ENCODE data around the gene A3GALT2. TPM values are rescaled to one million over a fixed set of nuclear protein-coding genes. Genes with fewer than 3 reads are reported as not detected.

Gene A3GALT2
- total RNA-seq, 1 donor from 2014 or later: not detected

DNA sequence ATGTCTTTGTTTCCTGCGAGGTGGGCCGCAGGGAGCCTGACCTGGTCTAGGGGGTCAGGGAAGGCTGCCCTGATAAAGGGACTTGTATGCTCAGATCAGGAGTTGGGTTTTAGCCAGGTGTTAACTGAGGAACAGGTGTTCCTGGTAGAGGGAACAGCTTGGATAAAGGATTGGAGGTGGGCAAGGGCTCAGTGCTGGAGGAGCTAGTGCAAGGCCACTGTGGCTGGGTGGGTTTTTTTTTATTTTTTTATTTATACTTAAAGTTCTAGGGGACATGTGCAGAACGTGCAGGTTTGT is 31.1 kb downstream of the A3GALT2 start:
- Histone ChIP-seq H3K27me3 (ENCODE audit: control insufficient read depth in 3 of 3, insufficient read depth in 3 of 3, low read length in 3 of 3) (no peaks in the 10 kb centered on the region), H3K9me3 (ENCODE audit: control insufficient read depth in 3 of 3, low read length in 3 of 3) (no peaks in the 10 kb centered on the region), H3K4me1 (ENCODE audit: control insufficient read depth in 3 of 3, insufficient read depth in 3 of 3, low read length in 3 of 3) (peaks cover 6 to 14% (median 8%) of the 10 kb centered on the region in 3 donors), H3K4me3 (ENCODE audit: low read length in 3 of 3) (no peak overlapping the region), H3K27ac (ENCODE audit: low read depth, low read length) (no peak overlapping the region), H3K36me3 (ENCODE audit: control insufficient read depth in 3 of 3, insufficient read depth in 3 of 3, low read length in 3 of 3) (peaks cover 4 to 19% (median 8%) of the 10 kb centered on the region in 3 donors), H3K9ac (ENCODE audit: low read depth in 1 of 3, low read length in 3 of 3) (no peak overlapping the region)

DNA sequence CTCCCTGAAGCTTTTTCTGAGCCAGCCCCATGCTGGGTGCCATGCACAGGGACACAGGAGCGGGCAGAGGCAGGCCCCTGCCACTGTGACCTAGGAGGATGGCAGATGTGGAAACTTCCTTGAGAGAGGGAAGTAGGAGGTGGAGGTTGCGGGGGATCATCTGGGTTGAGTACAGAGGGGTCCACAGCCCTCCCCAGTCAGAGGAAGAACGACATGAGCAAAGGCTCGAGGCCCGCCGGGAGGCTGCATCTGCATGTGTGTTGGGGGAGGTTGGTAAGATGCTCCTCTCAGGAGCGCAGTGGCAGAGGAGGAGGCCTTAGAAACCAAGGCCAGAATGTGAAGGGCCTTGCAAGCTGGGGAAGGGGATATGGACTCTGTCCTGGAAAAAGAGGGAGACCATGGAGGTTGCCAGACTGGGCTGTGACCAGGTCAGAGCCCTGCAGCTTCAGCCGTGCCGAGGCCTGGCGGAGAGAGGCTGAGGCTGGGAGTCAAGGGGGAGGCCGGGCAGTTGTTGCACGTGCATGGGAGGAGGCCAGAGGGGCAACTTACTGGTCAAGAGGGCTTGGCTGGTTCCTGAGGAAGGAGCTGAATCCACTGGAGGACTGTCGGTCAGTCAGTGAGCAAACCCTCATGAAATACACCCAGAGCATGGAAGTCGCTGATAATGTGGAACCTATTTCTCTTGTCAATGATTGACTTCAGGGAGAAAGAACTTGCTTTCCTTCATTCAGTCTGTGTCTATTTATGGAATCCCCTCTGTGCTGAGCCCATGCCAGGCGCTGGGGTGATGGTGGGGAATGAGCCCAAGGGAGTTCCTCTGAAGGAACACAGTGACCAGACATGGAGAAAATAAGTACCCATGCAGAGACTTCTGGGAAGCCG is 31.7 kb downstream of the A3GALT2 start:
- Histone ChIP-seq H3K27ac (ENCODE audit: low read depth, low read length) (no peak overlapping the region), H3K9ac (ENCODE audit: low read depth in 1 of 3, low read length in 3 of 3) (peak overlapping the region in 2 of 3 donors; percentile 16 to 43), H3K36me3 (ENCODE audit: control insufficient read depth in 3 of 3, insufficient read depth in 3 of 3, low read length in 3 of 3) (peaks cover 2 to 13% (median 11%) of the 10 kb centered on the region in 3 donors), H3K4me1 (ENCODE audit: control insufficient read depth in 3 of 3, insufficient read depth in 3 of 3, low read length in 3 of 3) (peaks cover 6 to 14% (median 8%) of the 10 kb centered on the region in 3 donors), H3K9me3 (ENCODE audit: control insufficient read depth in 3 of 3, low read length in 3 of 3) (no peaks in the 10 kb centered on the region), H3K27me3 (ENCODE audit: control insufficient read depth in 3 of 3, insufficient read depth in 3 of 3, low read length in 3 of 3) (no peaks in the 10 kb centered on the region), H3K4me3 (ENCODE audit: low read length in 3 of 3) (no peak overlapping the region)

DNA sequence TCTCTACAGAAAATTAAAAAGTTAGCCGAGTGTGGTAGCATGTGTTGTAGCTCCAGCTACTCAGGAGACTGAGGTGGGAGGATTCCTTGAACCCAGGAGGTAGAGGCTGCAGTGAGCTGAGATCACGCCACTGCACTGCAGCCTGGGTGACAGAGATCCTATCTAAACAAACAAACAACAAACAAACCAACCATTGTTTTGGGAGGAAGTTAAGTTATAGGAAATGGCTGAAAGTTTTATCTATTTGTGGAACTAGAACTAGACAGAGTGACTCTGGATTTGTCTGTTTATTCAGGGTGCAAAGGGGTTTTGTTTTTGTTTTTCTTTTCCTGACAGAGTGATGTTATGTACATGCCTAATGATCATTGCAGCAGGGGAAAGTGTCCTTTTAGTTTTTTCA is 33.6 kb downstream of the A3GALT2 start:
- no peaks in the 10 kb centered on the region for H3K9me3 ChIP-seq (ENCODE audit: control insufficient read depth in 3 of 3, low read length in 3 of 3)
- H3K27me3 ChIP-seq (ENCODE audit: control insufficient read depth in 3 of 3, insufficient read depth in 3 of 3, low read length in 3 of 3): no peaks in the 10 kb centered on the region
- no peak overlapping the region for H3K4me3 ChIP-seq (ENCODE audit: low read length in 3 of 3)
- peaks cover 6 to 13% (median 8%) of the 10 kb centered on the region in 3 donors for H3K4me1 ChIP-seq (ENCODE audit: control insufficient read depth in 3 of 3, insufficient read depth in 3 of 3, low read length in 3 of 3)
- H3K9ac ChIP-seq (ENCODE audit: low read depth in 1 of 3, low read length in 3 of 3): no peak overlapping the region
- H3K27ac ChIP-seq (ENCODE audit: low read depth, low read length): no peak overlapping the region
- H3K36me3 ChIP-seq (ENCODE audit: control insufficient read depth in 3 of 3, insufficient read depth in 3 of 3, low read length in 3 of 3): peaks cover 2 to 11% (median 4%) of the 10 kb centered on the region in 3 donors

DNA sequence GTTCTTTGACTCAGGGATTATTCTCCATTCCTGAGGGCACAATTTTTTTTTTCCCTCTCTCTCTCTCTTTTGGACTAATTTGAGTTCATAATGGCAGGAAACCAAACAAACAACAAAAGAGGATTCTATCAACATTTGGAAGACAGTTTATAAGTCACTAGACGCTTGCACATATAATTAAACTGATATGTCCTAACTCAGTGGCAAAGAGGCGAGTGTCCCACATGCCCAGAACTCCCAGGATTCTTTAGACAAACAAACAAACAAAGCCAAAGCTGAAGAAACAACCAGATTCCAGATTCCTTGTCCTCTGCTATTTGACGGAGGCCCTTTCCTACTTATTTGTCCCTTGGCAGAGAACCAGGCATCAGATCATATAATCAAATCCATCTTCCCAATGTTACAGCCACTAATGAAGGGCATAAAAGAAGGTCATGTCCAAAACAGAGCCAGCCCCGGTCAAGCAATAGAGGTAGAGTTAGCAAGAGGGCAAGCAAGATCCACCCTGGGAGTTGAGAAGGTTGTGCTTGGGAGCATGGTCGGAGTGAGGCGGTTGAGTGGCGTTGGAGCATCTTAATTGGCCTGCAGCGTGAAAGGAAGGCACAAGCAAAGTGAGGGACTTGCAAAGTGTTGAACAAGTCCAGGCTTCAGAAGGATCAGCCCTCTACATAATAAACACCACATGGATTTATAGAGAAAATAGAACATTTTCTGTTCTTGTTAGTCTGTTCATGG is 34.3 kb downstream of the A3GALT2 start:
- peaks cover 6 to 13% (median 8%) of the 10 kb centered on the region in 3 donors for H3K4me1 ChIP-seq (ENCODE audit: control insufficient read depth in 3 of 3, insufficient read depth in 3 of 3, low read length in 3 of 3)
- no peak overlapping the region for H3K9ac ChIP-seq (ENCODE audit: low read depth in 1 of 3, low read length in 3 of 3)
- H3K27ac ChIP-seq (ENCODE audit: low read depth, low read length): no peak overlapping the region
- peaks cover 9 to 16% (median 11%) of the 10 kb centered on the region in 3 donors for H3K36me3 ChIP-seq (ENCODE audit: control insufficient read depth in 3 of 3, insufficient read depth in 3 of 3, low read length in 3 of 3)
- no peak overlapping the region for H3K4me3 ChIP-seq (ENCODE audit: low read length in 3 of 3)
- no peaks in the 10 kb centered on the region for H3K27me3 ChIP-seq (ENCODE audit: control insufficient read depth in 3 of 3, insufficient read depth in 3 of 3, low read length in 3 of 3)
- H3K9me3 ChIP-seq (ENCODE audit: control insufficient read depth in 3 of 3, low read length in 3 of 3): no peaks in the 10 kb centered on the region

DNA sequence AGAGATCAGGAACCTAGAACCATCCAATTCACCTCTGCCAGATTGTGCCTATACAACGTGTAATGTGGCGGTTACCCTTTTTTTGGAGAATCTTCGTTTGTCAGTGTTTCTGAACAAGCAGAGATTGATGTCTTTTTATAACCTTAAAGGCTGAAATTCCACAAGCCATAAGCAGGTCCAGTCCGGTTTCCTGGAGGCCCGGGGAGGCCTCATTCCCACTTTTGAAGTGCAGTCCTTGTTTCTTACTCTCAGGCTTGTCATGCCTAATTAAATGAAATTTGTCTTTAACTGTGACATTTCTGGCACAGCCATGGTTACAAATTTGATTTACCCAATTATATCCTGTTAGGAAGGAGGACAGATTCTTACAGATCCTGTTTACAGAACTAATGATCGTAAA is 36.8 kb downstream of the A3GALT2 start:
- Histone ChIP-seq H3K27ac (ENCODE audit: low read depth, low read length) (no peak overlapping the region), H3K36me3 (ENCODE audit: control insufficient read depth in 3 of 3, insufficient read depth in 3 of 3, low read length in 3 of 3) (peaks cover 21 to 27% (median 24%) of the 10 kb centered on the region in 3 donors)

DNA sequence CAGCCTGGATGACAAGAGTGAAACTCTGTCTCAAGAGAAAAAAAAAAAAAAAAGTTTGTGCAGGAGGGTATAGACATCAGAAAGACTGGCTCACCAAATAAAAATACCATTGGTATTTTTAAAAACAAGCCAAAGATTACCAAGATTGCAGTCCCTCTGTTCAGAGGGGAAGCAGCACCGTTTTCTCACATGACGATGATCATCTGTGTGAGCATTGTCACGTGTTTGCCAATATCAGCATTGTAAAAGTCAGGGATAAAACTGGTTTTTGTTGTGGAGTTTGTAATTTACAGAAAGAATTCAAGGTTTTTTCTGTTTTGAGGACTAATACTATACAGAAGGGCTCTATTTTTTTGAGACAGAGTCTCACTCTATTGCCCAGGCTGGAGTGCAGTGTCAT is 38.1 kb downstream of the A3GALT2 start:
- H3K9ac ChIP-seq (ENCODE audit: low read depth in 1 of 3, low read length in 3 of 3): no peak overlapping the region
- H3K9me3 ChIP-seq (ENCODE audit: control insufficient read depth in 3 of 3, low read length in 3 of 3): no peaks in the 10 kb centered on the region
- no peaks in the 10 kb centered on the region for H3K27me3 ChIP-seq (ENCODE audit: control insufficient read depth in 3 of 3, insufficient read depth in 3 of 3, low read length in 3 of 3)
- H3K4me1 ChIP-seq (ENCODE audit: control insufficient read depth in 3 of 3, insufficient read depth in 3 of 3, low read length in 3 of 3): no peaks in the 10 kb centered on the region
- no peak overlapping the region for H3K4me3 ChIP-seq (ENCODE audit: low read length in 3 of 3)
- H3K27ac ChIP-seq (ENCODE audit: low read depth, low read length): no peak overlapping the region
- H3K36me3 ChIP-seq (ENCODE audit: control insufficient read depth in 3 of 3, insufficient read depth in 3 of 3, low read length in 3 of 3): peaks cover 21 to 33% (median 23%) of the 10 kb centered on the region in 3 donors

More for the DNA sequence above, 36.8 kb downstream of the A3GALT2 start:
- peaks cover 0 to 6% (median 1%) of the 10 kb centered on the region in 3 donors for H3K4me1 ChIP-seq (ENCODE audit: control insufficient read depth in 3 of 3, insufficient read depth in 3 of 3, low read length in 3 of 3)
- no peak overlapping the region for H3K9ac ChIP-seq (ENCODE audit: low read depth in 1 of 3, low read length in 3 of 3)
- H3K27me3 ChIP-seq (ENCODE audit: control insufficient read depth in 3 of 3, insufficient read depth in 3 of 3, low read length in 3 of 3): no peaks in the 10 kb centered on the region
- H3K4me3 ChIP-seq (ENCODE audit: low read length in 3 of 3): no peak overlapping the region
- no peaks in the 10 kb centered on the region for H3K9me3 ChIP-seq (ENCODE audit: control insufficient read depth in 3 of 3, low read length in 3 of 3)

DNA sequence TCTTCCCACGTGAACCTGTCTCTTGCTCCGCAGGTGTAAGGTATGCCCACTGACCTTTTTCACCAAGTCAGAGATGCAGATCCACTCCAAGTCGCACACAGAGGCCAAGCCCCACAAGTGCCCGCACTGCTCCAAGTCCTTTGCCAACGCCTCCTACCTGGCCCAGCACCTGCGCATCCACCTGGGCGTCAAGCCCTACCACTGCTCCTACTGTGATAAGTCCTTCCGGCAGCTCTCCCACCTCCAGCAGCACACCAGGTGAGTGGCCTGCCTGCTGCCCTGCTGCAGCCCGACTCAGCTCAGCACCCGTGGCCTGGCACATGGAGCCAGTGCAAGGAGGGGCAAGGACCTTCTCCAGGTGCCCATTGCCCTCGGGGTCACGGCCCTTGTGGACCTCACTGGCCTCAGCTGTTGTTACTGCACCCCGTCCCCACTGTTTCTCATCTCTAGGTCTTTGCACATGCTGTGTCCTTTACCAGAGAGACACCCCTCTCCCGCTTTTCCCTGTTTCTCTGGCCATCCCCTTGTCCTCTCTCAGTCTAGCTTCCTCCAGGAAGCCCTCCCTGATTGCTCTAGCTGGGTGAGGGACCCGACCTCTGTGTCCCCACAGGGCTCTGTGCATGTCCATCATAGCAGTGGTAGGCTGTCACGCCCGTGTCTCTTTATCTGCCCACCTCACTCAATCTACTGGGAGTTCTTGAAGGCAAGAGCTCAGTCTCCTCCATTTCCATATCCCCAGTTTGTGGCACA is 39.2 kb downstream of the A3GALT2 start:
- H3K9ac ChIP-seq (ENCODE audit: low read depth in 1 of 3, low read length in 3 of 3): no peak overlapping the region
- H3K27me3 ChIP-seq (ENCODE audit: control insufficient read depth in 3 of 3, insufficient read depth in 3 of 3, low read length in 3 of 3): no peaks in the 10 kb centered on the region
- H3K27ac ChIP-seq (ENCODE audit: low read depth, low read length): no peak overlapping the region
- H3K4me3 ChIP-seq (ENCODE audit: low read length in 3 of 3): no peak overlapping the region
- H3K4me1 ChIP-seq (ENCODE audit: control insufficient read depth in 3 of 3, insufficient read depth in 3 of 3, low read length in 3 of 3): no peaks in the 10 kb centered on the region
- no peaks in the 10 kb centered on the region for H3K9me3 ChIP-seq (ENCODE audit: control insufficient read depth in 3 of 3, low read length in 3 of 3)
- peaks cover 25 to 41% (median 33%) of the 10 kb centered on the region in 3 donors for H3K36me3 ChIP-seq (ENCODE audit: control insufficient read depth in 3 of 3, insufficient read depth in 3 of 3, low read length in 3 of 3)

DNA sequence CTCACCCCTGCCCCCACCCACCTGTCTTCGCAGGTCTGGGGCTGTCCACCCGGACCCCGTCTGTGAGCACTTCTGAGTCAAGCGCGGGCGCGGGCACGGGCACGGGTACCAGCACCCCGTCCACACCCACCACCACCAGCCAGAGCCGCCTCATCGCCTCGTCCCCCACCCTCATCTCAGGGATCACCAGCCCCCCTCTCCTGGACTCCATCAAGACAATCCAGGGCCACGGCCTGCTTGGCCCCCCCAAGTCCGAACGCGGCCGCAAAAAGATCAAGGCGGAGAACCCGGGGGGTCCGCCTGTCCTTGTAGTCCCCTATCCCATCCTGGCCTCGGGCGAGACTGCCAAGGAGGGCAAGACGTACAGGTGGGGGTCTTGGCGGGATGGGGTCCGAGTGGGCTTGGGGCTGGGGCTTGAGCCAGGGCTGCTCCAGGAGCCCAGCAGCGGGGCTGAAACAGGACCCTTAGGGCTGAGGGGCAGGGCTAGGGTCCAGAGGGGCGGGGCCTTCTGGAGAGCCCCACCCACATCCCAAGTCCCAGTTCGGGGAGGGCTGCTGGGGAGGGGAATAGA is 40.7 kb downstream of the A3GALT2 start:
- Histone ChIP-seq H3K36me3 (ENCODE audit: control insufficient read depth in 3 of 3, insufficient read depth in 3 of 3, low read length in 3 of 3) (peaks cover 25 to 46% (median 34%) of the 10 kb centered on the region in 3 donors), H3K4me3 (ENCODE audit: low read length in 3 of 3) (no peak overlapping the region), H3K4me1 (ENCODE audit: control insufficient read depth in 3 of 3, insufficient read depth in 3 of 3, low read length in 3 of 3) (no peaks in the 10 kb centered on the region), H3K9ac (ENCODE audit: low read depth in 1 of 3, low read length in 3 of 3) (no peak overlapping the region), H3K27me3 (ENCODE audit: control insufficient read depth in 3 of 3, insufficient read depth in 3 of 3, low read length in 3 of 3) (no peaks in the 10 kb centered on the region), H3K27ac (ENCODE audit: low read depth, low read length) (no peak overlapping the region), H3K9me3 (ENCODE audit: control insufficient read depth in 3 of 3, low read length in 3 of 3) (no peaks in the 10 kb centered on the region)

DNA sequence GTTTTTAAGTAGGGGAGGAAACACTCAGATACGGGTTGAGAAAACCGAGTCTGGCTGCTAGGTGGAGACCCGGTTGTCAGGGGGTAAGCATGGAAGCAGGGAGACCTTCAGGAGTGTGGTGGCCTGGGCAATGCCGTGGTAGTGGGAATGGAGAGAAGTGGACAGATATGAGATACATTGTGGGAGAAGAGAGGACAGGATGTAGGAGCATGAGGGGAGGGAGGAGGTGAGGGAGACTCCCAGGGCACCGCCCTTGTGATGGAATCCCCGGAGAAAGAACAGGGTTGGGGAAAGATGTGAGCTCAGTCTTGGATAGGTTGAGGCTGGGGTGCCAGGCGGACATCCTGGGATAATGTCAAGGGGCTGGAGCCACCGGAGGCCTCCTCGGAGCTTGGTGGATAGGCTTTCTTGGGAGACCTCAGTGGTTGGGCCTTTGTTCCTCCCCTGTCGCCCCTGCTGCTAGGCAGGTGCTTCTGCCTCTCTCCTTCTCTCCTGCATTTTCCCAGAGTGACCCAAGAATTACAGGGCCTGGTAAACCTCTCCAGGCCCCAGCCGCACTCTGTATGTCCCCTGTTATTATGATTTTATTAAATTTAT is 43.3 kb downstream of the A3GALT2 start:
- peaks cover 23 to 44% (median 35%) of the 10 kb centered on the region in 3 donors for H3K36me3 ChIP-seq (ENCODE audit: control insufficient read depth in 3 of 3, insufficient read depth in 3 of 3, low read length in 3 of 3)
- no peaks in the 10 kb centered on the region for H3K9me3 ChIP-seq (ENCODE audit: control insufficient read depth in 3 of 3, low read length in 3 of 3)
- H3K4me1 ChIP-seq (ENCODE audit: control insufficient read depth in 3 of 3, insufficient read depth in 3 of 3, low read length in 3 of 3): peaks cover 0 to 3% (median 1%) of the 10 kb centered on the region in 3 donors
- H3K27me3 ChIP-seq (ENCODE audit: control insufficient read depth in 3 of 3, insufficient read depth in 3 of 3, low read length in 3 of 3): no peaks in the 10 kb centered on the region
- no peak overlapping the region for H3K4me3 ChIP-seq (ENCODE audit: low read length in 3 of 3)
- no peak overlapping the region for H3K9ac ChIP-seq (ENCODE audit: low read depth in 1 of 3, low read length in 3 of 3)
- H3K27ac ChIP-seq (ENCODE audit: low read depth, low read length): no peak overlapping the region
